ENCODE results near the gene ABHD11.
A peak's percentile ranks its signal among the peaks of the same experiment; 100 is the strongest.
"Not testable (repeated sequence)": the region's sequence is repeated elsewhere in the genome, so short reads cannot be mapped to it uniquely, and the experiment has no call there.

Gene ABHD11

GRCh38 chr7:73713319-73713718, 25.3 kb downstream of the ABHD11 start:
- not testable (repeated sequence) for H2BK5ac ChIP-seq (ENCODE audit: low read length); H3K4me3 ChIP-seq (ENCODE audit: low read length in 2 of 2); H2AFZ ChIP-seq (ENCODE audit: low read length); H3K27ac ChIP-seq (replicated peaks; ENCODE audit: low read length); H2AK5ac ChIP-seq (ENCODE audit: low read depth, low read length); H3K4ac ChIP-seq (ENCODE audit: low read length); H3K27me3 ChIP-seq (ENCODE audit: control insufficient read depth in 3 of 3, insufficient read depth in 3 of 3, low read depth in 1 of 3, low read length in 3 of 3); H3K9me3 ChIP-seq (replicated peaks in 1 of 2; ENCODE audit: control insufficient read depth in 2 of 2, insufficient read depth in 1 of 2, low read depth in 1 of 2, low read length in 2 of 2); H4K8ac ChIP-seq (ENCODE audit: low read depth, low read length); H4K91ac ChIP-seq (ENCODE audit: low read depth, low read length, poor library complexity); H3K4me2 ChIP-seq (ENCODE audit: insufficient read depth, low read length, poor library complexity, severe bottlenecking); H2BK15ac ChIP-seq (ENCODE audit: low read length); DNase-seq (ENCODE audit: low spot score); H3K18ac ChIP-seq (ENCODE audit: low read length); H2BK120ac ChIP-seq (ENCODE audit: low read depth, low read length); H3K9ac ChIP-seq (ENCODE audit: low read depth, low read length, poor library complexity); H3K23ac ChIP-seq (ENCODE audit: low read depth, low read length, poor library complexity); H3K14ac ChIP-seq (ENCODE audit: low read length); H2BK12ac ChIP-seq (ENCODE audit: low read length); H3K4me1 ChIP-seq (ENCODE audit: control insufficient read depth in 2 of 2, insufficient read depth in 1 of 2, low read depth in 1 of 2, low read length in 2 of 2); H3K36me3 ChIP-seq (replicated peaks in 1 of 2; ENCODE audit: control insufficient read depth in 2 of 2, insufficient read depth in 2 of 2, low read length in 2 of 2)
- no CpG with 5 or more reads among the region's 6 CpGs for WGBS, 2 donors (ENCODE audit: extremely low coverage in 2 of 2, insufficient read length in 2 of 2, insufficient replicate concordance in 1 of 2)
- peaks cover 11% of the 10 kb centered on the region for H3K79me1 ChIP-seq (ENCODE audit: low read depth, low read length)

DNA sequence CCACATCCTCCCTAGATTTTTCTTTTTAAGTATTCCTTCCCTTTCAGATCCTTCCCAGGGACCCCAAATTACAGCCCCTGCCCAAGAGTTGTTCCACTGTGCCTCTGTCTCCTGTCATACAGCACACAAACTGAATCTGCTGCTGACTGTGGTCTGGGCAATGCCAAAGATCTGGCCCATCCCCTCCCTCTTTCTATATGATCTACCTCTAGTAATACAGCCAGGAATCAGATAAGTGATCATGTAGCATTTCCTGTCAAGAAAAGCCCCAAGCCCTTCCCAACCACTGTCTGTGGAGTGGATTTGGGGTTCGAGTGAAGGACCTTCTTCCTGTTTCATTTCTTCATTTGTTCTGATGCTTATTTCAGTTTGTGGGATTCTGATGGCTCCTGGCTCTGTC, 25.8 kb downstream of the ABHD11 start:
- Histone ChIP-seq H2BK120ac (ENCODE audit: low read depth, low read length) (no peak overlapping the region), H3K79me1 (ENCODE audit: low read depth, low read length) (peaks cover 10% of the 10 kb centered on the region), H2AFZ (ENCODE audit: low read length) (no peak overlapping the region), H3K4me2 (ENCODE audit: insufficient read depth, low read length, poor library complexity, severe bottlenecking) (no peak overlapping the region), H2BK15ac (ENCODE audit: low read length) (no peak overlapping the region), H3K4me3 (ENCODE audit: low read length in 2 of 2) (no peak overlapping the region), H3K18ac (ENCODE audit: low read length) (no peak overlapping the region), H3K4ac (ENCODE audit: low read length) (no peak overlapping the region), H3K27ac (replicated peaks; ENCODE audit: low read length) (no peak overlapping the region), H3K36me3 (replicated peaks in 1 of 2; ENCODE audit: control insufficient read depth in 2 of 2, insufficient read depth in 2 of 2, low read length in 2 of 2) (no peaks in the 10 kb centered on the region), H3K27me3 (ENCODE audit: control insufficient read depth in 3 of 3, insufficient read depth in 3 of 3, low read depth in 1 of 3, low read length in 3 of 3) (peaks cover 0 to under 1% (median 0%) of the 10 kb centered on the region in 3 experiments), H2BK5ac (ENCODE audit: low read length) (no peak overlapping the region), H3K14ac (ENCODE audit: low read length) (no peak overlapping the region), H3K9ac (ENCODE audit: low read depth, low read length, poor library complexity) (no peak overlapping the region), H4K91ac (ENCODE audit: low read depth, low read length, poor library complexity) (no peak overlapping the region), H3K4me1 (ENCODE audit: control insufficient read depth in 2 of 2, insufficient read depth in 1 of 2, low read depth in 1 of 2, low read length in 2 of 2) (peaks cover 0 to 3% of the 10 kb centered on the region in 2 donors), H3K9me3 (replicated peaks in 1 of 2; ENCODE audit: control insufficient read depth in 2 of 2, insufficient read depth in 1 of 2, low read depth in 1 of 2, low read length in 2 of 2) (no peaks in the 10 kb centered on the region), H2BK12ac (ENCODE audit: low read length) (no peak overlapping the region), H2AK5ac (ENCODE audit: low read depth, low read length) (no peak overlapping the region), H3K23ac (ENCODE audit: low read depth, low read length, poor library complexity) (no peak overlapping the region), H4K8ac (ENCODE audit: low read depth, low read length) (no peak overlapping the region)
- no peak for DNase-seq (ENCODE audit: low spot score)
- no CpG with 5 or more reads among the region's 1 CpG for WGBS, 2 donors (ENCODE audit: extremely low coverage in 2 of 2, insufficient read length in 2 of 2, insufficient replicate concordance in 1 of 2)

DNA sequence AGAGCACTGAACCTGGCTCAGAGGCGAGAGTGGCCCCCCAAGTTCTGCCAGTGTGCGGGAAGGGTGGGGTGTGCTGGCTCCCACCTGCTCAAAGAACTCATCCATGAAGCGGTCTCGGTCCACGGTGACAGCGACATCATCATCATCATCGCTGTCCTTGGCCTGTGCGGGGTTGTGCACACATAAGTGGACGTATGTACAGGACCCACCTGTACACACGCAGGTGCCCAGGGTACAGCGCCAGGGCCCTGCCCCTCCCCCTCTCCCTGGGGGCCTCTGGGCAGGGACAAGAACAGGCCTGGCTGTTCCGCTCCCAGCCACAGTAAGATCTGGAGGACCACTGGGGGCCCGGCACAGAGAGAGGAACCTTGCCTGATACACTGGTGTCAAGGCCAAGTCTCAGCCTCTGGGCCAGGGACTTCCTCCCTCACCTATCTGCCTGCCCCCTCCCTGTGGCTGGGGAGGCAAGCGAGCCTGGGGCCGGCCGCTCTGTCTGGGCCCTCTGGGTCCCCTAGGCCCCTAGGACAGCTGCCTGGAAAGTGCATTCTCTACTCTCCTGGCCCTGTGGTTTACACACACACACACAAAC, 29.5 kb downstream of the ABHD11 start:
- Histone ChIP-seq H2BK5ac (ENCODE audit: low read length) (no peak overlapping the region), H3K36me3 (replicated peaks in 1 of 2; ENCODE audit: control insufficient read depth in 2 of 2, insufficient read depth in 2 of 2, low read length in 2 of 2) (peaks cover 2 to 4% of the 10 kb centered on the region in 2 donors)

DNA sequence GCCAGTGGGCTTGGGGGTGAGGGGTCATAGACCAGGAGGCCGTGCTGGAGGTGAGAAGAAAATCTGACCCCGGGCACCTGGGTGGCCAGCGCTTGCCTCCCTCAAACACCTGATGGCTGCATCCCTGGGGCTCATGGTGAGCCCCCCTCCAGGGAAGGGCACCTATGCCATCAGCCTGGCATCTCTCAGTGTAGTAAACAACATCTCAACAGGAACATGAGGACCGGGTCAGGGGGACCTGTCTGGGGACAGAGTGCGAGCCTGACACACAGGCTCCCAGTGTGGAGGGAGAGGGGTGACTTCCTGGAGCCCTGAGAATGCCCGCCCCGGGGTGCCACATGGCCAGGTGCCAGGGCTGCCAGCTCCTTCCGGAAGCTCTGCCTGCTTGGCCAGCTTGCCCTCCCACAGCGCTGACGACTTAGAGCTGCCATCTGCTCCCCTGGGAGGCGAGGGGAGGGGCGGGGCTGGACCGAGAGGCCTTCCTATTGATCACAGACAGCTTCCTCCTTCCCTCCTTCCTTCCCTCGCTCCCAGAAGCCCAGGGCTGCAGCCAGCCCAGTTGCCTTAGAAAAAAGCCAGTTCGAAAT, 31.5 kb downstream of the ABHD11 start:
- H2BK15ac ChIP-seq (ENCODE audit: low read length): no peak overlapping the region
- H3K27me3 ChIP-seq (ENCODE audit: control insufficient read depth in 3 of 3, insufficient read depth in 3 of 3, low read depth in 1 of 3, low read length in 3 of 3): no peaks in the 10 kb centered on the region
- peaks cover 4 to 6% of the 10 kb centered on the region in 2 donors for H3K36me3 ChIP-seq (replicated peaks in 1 of 2; ENCODE audit: control insufficient read depth in 2 of 2, insufficient read depth in 2 of 2, low read length in 2 of 2)
- no peak overlapping the region for H3K4me2 ChIP-seq (ENCODE audit: insufficient read depth, low read length, poor library complexity, severe bottlenecking)
- no peak overlapping the region for H2BK120ac ChIP-seq (ENCODE audit: low read depth, low read length)
- H2BK5ac ChIP-seq (ENCODE audit: low read length): no peak overlapping the region
- peak overlapping the region; percentile 82 for H3K14ac ChIP-seq (ENCODE audit: low read length)
- H4K91ac ChIP-seq (ENCODE audit: low read depth, low read length, poor library complexity): no peak overlapping the region
- no peaks in the 10 kb centered on the region for H3K9me3 ChIP-seq (replicated peaks in 1 of 2; ENCODE audit: control insufficient read depth in 2 of 2, insufficient read depth in 1 of 2, low read depth in 1 of 2, low read length in 2 of 2)
- H3K23ac ChIP-seq (ENCODE audit: low read depth, low read length, poor library complexity): no peak overlapping the region
- peaks cover 8% of the 10 kb centered on the region for H3K79me1 ChIP-seq (ENCODE audit: low read depth, low read length)
- DNase-seq (ENCODE audit: low spot score): no peak
- H3K9ac ChIP-seq (ENCODE audit: low read depth, low read length, poor library complexity): no peak overlapping the region
- H3K4me1 ChIP-seq (ENCODE audit: control insufficient read depth in 2 of 2, insufficient read depth in 1 of 2, low read depth in 1 of 2, low read length in 2 of 2): peaks cover 7 to 13% of the 10 kb centered on the region in 2 donors
- no peak overlapping the region for H3K18ac ChIP-seq (ENCODE audit: low read length)
- H3K4me3 ChIP-seq (ENCODE audit: low read length in 2 of 2): no peak overlapping the region
- H2AFZ ChIP-seq (ENCODE audit: low read length): no peak overlapping the region
- H3K4ac ChIP-seq (ENCODE audit: low read length): no peak overlapping the region
- H3K27ac ChIP-seq (replicated peaks; ENCODE audit: low read length): no peak overlapping the region
- no peak overlapping the region for H2AK5ac ChIP-seq (ENCODE audit: low read depth, low read length)
- WGBS, 2 donors (ENCODE audit: extremely low coverage in 2 of 2, insufficient read length in 2 of 2, insufficient replicate concordance in 1 of 2): no CpG with 5 or more reads among the region's 15 CpGs
- H4K8ac ChIP-seq (ENCODE audit: low read depth, low read length): no peak overlapping the region
- H2BK12ac ChIP-seq (ENCODE audit: low read length): no peak overlapping the region

More for the DNA sequence above, 29.5 kb downstream of the ABHD11 start:
- Histone ChIP-seq H3K9me3 (replicated peaks in 1 of 2; ENCODE audit: control insufficient read depth in 2 of 2, insufficient read depth in 1 of 2, low read depth in 1 of 2, low read length in 2 of 2) (no peaks in the 10 kb centered on the region), H2BK120ac (ENCODE audit: low read depth, low read length) (no peak overlapping the region), H3K27ac (replicated peaks; ENCODE audit: low read length) (no peak overlapping the region), H3K4ac (ENCODE audit: low read length) (no peak overlapping the region), H3K4me1 (ENCODE audit: control insufficient read depth in 2 of 2, insufficient read depth in 1 of 2, low read depth in 1 of 2, low read length in 2 of 2) (peaks cover 2 to 5% of the 10 kb centered on the region in 2 donors), H3K79me1 (ENCODE audit: low read depth, low read length) (peaks cover 8% of the 10 kb centered on the region), H3K4me2 (ENCODE audit: insufficient read depth, low read length, poor library complexity, severe bottlenecking) (no peak overlapping the region), H3K9ac (ENCODE audit: low read depth, low read length, poor library complexity) (peak overlapping the region; percentile 63), H4K8ac (ENCODE audit: low read depth, low read length) (no peak overlapping the region), H3K14ac (ENCODE audit: low read length) (peak overlapping the region; percentile 21), H3K27me3 (ENCODE audit: control insufficient read depth in 3 of 3, insufficient read depth in 3 of 3, low read depth in 1 of 3, low read length in 3 of 3) (no peaks in the 10 kb centered on the region), H2AK5ac (ENCODE audit: low read depth, low read length) (no peak overlapping the region), H2BK15ac (ENCODE audit: low read length) (no peak overlapping the region), H2BK12ac (ENCODE audit: low read length) (no peak overlapping the region), H3K23ac (ENCODE audit: low read depth, low read length, poor library complexity) (peak overlapping the region; percentile 31), H3K4me3 (ENCODE audit: low read length in 2 of 2) (no peak overlapping the region), H2AFZ (ENCODE audit: low read length) (no peak overlapping the region), H4K91ac (ENCODE audit: low read depth, low read length, poor library complexity) (no peak overlapping the region), H3K18ac (ENCODE audit: low read length) (no peak overlapping the region)
- WGBS, 2 donors (ENCODE audit: extremely low coverage in 2 of 2, insufficient read length in 2 of 2, insufficient replicate concordance in 1 of 2): no CpG with 5 or more reads among the region's 16 CpGs
- no peak for DNase-seq (ENCODE audit: low spot score)
